NCI-H1694 treated with DMSO at 0.1 percent for 48 hours (cell line): ENCODE results near the gene EIF4G3.
"Not testable (repeated sequence)": the region's sequence is repeated elsewhere in the genome, so short reads cannot be mapped to it uniquely, and the experiment has no call there.

ENCODE experiments used
- DNase-seq: peaks from one replicate; lab custom pipeline; 2025; lab: John Stamatoyannopoulos, UW

EIF4G3 gene

GRCh38 chr1:21152423-21153100 lies 24.1 kb downstream of the EIF4G3 start:
- DNase-seq: no peak

- no peak for DNase-seq
Observed at GRCh38 chr1:21149855-21150432, 26.8 kb downstream of the EIF4G3 start.

GRCh38 chr1:21149430-21149854 lies 27.3 kb downstream of the EIF4G3 start:
- DNase-seq: no peak

GRCh38 chr1:21143752-21144151 lies 32.9 kb downstream of the EIF4G3 start:
- DNase-seq: no peak

- no peak for DNase-seq
Observed at GRCh38 chr1:21143138-21143537, 33.6 kb downstream of the EIF4G3 start.

- DNase-seq: no peak
Observed at GRCh38 chr1:21141030-21141429, 35.7 kb downstream of the EIF4G3 start.

GRCh38 chr1:21139601-21140000 lies 37.1 kb downstream of the EIF4G3 start:
- DNase-seq: no peak

GRCh38 chr1:21136344-21136743 lies 40.4 kb downstream of the EIF4G3 start:
- not testable (repeated sequence) for DNase-seq

GRCh38 chr1:21131200-21131599 lies 45.5 kb downstream of the EIF4G3 start:
- DNase-seq: no peak

GRCh38 chr1:21129407-21129806 lies 47.3 kb downstream of the EIF4G3 start:
- no peak for DNase-seq

- no peak for DNase-seq
Observed at GRCh38 chr1:21126324-21126723, 50.4 kb downstream of the EIF4G3 start.

GRCh38 chr1:21124846-21125245 lies 51.9 kb downstream of the EIF4G3 start:
- DNase-seq: no peak

GRCh38 chr1:21123287-21123948 lies 53.3 kb downstream of the EIF4G3 start:
- DNase-seq: no peak

- no peak for DNase-seq
Observed at GRCh38 chr1:21121764-21122471, 54.8 kb downstream of the EIF4G3 start.

- no peak for DNase-seq
Observed at GRCh38 chr1:21118167-21118566, 58.5 kb downstream of the EIF4G3 start.

GRCh38 chr1:21117597-21118001 lies 59.1 kb downstream of the EIF4G3 start:
- no peak for DNase-seq

GRCh38 chr1:21117159-21117558 lies 59.5 kb downstream of the EIF4G3 start:
- DNase-seq: no peak

- DNase-seq: no peak
Observed at GRCh38 chr1:21115098-21115760, 61.5 kb downstream of the EIF4G3 start.

GRCh38 chr1:21114431-21114830 lies 62.3 kb downstream of the EIF4G3 start:
- DNase-seq: no peak

- no peak for DNase-seq
Observed at GRCh38 chr1:21110163-21110562, 66.5 kb downstream of the EIF4G3 start.

GRCh38 chr1:21106709-21107108 lies 70.0 kb downstream of the EIF4G3 start:
- no peak for DNase-seq

GRCh38 chr1:21106238-21106637 lies 70.5 kb downstream of the EIF4G3 start:
- no peak for DNase-seq
